G401.6 (cell line): Measurements from ENCODE around the gene MSI2.

ENCODE experiments used
- FAIRE-seq: peaks from 2 replicates; lab custom pipeline; 2012; peaks lifted over from hg19 to GRCh38; lab: Jason Lieb, UNC

MSI2 gene

DNA sequence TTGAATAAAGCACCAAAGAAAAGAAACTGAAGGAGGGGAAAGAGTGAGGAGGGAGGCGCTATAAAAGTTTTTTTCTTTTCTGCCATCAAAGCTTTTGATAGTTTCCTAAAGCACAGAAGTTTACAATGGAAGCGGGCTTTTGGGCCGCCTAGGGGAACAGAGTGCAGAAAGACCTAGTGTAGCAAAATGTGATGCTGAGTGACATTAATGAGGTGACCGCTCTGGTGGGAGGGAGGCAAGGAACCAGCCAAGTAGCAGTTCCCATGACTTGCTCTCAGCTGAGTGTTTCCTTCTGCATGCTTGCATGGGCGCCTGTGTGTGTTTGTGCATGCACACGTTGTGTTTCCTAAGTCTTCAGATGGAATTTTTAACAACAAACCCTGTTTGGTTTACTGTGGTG is 15.5 kb downstream of the MSI2 start:
- FAIRE-seq, result no peak

- FAIRE-seq, result no peak
Measured at GRCh38 chr17:57273490-57273889, 17.2 kb downstream of the MSI2 start.

DNA sequence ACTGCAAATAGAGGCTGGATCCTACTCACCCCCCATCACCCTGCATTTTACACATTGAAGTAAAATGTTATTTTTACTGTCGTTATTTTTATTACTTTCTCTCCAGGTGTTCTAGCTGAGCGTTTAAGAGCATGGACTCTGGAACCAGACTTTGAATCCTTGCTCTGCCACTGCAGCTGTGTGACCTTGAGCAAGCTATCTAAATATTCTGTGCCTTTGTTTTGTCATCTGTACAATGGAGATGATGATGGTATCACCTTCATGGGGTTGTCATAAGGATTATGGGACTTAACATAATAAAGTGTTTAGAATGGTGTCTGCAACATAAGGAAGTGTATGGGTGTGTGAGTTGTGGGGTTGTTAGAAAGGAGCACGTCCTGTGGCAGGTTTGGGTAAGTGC is 17.8 kb downstream of the MSI2 start:
- FAIRE-seq, result no peak

GRCh38 chr17:57275071-57275764 is 18.9 kb downstream of the MSI2 start:
- no peak for FAIRE-seq

GRCh38 chr17:57276621-57277020 is 20.3 kb downstream of the MSI2 start:
- FAIRE-seq, result no peak

DNA sequence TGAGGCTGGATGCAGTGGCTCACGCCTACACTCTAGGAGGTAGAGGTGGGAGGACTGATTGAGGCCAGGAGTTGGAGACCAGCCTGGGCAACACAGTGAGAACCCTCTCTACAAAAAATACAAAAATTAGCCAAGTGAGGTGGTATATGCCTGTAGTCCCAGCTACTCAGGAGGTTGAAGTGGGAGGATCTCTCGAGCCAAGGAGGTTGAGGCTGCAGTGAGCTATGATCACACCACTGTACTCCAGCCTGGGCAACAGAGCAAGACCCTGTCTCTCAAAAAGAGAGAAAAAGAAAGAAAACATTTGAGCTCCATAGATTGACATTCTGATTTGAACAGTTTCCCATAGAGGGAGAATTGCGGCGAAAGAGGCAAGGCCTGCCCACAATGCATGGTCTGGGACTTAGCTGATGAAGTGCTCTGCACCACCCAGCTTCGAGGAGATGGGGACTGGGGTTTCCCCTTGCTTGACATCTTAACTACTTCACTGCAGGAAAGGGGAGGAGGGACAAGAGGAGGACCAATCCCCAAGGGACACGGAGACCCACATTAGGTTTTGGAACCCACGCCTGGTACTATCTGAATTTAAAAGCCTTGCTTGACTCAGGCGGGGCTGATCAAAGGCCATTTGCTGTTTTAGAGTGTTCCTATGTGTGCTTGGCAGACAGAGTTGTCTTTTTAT is 21.7 kb downstream of the MSI2 start:
- no peak for FAIRE-seq

GRCh38 chr17:57278740-57279387 is 22.5 kb downstream of the MSI2 start:
- no peak for FAIRE-seq

GRCh38 chr17:57279432-57279831 is 23.1 kb downstream of the MSI2 start:
- FAIRE-seq, result no peak

DNA sequence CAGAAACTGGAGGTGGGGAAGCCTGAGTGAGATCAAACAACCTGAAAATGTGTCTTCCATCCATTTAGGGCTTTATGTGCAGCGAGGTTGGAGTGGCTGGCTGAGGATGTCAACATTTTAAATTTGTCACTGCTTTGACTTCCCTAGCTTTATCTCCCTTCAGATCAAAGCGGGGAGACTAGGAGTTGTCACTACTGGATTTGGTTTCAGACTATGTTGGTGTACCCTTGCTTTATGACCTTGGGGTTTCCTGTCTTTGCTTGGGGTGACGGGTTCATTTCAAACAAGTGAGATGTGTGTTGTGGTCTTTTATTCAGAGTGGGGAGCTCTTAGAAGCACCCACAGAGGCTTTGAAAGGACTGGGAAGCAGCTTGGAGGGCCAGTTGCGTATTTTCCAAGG is 25.6 kb downstream of the MSI2 start:
- FAIRE-seq, result no peak

DNA sequence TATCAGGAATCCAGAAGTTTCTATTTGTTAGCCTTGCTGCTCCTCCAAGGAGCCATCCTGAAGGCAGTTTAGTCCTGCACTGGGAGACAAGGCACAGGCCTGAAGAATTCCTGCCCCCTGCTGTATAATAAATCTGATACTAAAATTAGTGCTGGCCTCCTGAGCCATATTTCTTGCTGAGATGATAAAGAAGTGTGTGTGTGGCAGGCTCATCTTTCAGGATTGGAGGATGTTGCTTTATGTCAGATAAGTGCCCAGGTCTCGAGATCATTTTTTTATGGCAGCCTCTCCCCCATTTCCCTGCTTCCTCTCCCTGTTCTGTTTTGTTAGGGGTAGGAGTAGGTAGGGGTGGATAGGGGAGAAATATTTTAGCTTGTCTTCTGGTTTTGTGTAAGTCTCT is 26.0 kb downstream of the MSI2 start:
- no peak for FAIRE-seq

DNA sequence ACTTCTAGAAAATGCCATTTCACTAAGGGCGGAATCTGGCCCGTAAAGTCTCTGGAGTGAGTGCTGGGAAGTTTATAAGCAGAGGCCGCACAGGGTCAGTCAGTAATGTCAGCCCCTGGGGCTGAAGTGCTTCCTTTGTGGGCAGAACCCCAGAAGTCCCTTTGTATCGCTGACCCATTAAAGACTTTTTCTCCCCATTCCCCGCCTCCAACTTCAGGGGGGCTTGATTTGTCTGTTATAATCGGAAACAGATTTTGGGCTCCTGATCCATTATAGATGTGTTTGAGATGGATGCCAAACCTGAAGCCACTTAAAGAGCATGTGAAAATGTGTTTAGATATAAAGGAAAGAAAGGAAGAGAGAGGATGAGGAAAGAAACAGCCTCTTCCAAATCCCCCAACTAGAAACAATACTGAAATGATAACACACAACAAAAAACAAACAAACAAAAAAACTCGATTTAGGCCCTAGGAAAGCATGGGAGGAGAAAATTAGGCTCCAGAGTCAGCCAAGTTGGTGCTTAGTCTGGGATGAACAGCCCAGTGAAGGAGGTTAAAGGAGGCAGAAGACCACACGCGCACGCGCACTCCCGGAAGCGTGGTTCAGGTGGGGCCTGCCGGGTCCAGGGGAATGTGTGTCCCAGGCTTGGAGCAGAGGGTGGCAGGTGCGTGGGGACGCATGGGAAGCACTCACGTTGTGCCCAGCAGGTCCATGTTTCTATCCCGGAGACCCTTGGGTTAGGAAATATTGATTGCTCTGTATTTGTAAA is 27.1 kb downstream of the MSI2 start:
- FAIRE-seq, result no peak

GRCh38 chr17:57284583-57284982 is 28.3 kb downstream of the MSI2 start:
- FAIRE-seq, result no peak

- FAIRE-seq, result no peak
Measured at GRCh38 chr17:57284984-57285646, 28.8 kb downstream of the MSI2 start.

DNA sequence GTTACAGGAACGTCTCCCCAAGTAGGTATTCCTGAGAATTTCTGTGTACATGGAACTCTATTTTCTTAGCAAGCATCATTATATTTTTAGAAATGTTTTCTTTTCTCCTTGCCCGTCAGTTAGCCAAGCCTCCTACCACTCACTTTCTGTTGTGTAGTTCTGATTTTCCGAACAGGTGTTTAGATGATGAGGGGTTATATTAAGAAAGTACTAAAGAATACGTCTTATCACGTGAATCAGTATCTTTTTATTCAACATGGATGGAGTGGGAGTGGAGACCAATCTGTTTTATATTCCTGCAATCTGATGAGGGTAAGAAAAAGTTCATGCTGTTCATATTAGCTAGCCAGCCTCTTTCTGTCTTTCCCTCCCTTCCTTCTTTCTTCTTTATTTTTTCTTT is 29.4 kb downstream of the MSI2 start:
- no peak for FAIRE-seq

DNA sequence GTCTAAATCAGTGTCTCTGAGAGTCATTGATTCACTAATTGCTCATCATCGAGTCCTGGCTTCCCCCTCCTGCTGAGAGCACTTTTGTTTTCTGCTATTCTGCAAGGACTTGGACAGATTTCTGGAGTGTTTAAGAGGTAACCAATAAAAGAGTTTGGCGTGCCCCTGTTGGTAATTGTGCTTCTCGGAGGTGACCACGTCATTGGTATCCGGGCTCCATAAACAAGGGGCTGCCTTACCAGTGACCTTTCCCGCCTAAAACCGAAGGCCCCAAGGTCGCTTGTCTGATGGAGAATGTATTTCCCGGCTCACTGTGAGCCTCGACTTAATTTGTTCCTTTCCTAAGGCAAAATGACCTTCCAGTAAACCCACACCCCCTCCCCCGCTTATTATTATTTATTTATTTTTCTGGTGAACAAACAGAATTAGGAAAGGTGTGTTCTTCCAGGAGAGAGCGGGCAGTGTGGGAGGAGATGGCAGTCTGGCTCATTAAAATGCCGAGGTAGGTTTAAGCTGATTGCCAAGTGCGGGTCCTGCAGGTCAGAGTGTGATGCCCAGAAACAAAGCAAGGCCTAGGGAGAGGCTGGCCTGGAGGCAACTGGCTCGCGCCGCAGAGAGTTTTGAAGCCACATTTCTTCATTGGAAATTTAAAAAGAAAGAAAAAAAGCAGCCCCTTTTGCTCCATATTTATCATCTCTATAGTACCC is 30.2 kb downstream of the MSI2 start:
- no peak for FAIRE-seq

- no peak for FAIRE-seq
Measured at GRCh38 chr17:57288040-57288772, 31.9 kb downstream of the MSI2 start.

GRCh38 chr17:57288773-57289121 is 32.4 kb downstream of the MSI2 start:
- no peak for FAIRE-seq

DNA sequence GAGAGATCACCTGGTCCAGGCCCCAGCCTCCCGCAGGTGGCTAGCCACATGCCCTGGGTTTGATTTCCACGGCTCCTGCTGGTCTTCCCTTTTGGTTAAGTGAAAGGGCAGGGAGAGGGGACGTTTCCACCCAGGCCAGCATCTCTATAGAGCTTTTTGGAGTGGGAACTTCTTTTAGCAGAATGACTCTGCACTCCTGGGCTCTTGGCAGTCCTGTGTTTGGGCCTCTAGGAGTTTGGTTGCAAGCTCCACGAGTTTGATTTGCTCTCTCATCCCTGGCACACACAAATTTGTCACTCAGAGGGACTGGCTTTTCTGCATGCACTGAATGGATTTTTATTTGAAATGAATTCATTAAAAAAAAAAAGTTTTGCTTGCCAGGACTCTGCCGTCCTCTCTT is 32.8 kb downstream of the MSI2 start:
- FAIRE-seq, result no peak

DNA sequence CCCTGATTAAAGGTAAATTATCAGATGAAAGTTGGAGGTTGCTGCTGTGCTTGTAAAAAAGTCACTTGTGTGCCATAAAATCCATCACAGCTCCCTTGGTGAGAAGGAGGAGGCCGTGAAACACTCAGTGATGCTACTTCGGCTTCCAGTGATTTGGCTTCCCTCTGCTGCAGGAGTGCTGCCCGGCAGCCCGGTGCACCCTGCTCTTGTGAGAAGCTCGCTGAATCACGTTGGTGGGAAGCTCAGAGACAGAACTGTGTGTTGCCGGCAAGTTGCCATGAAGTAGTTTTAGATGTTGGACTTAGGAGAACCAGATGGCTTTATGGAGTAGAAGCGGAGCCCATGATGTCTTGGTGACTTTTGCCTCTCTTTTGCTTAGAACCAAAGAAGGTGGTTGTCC is 33.3 kb downstream of the MSI2 start:
- no peak for FAIRE-seq

DNA sequence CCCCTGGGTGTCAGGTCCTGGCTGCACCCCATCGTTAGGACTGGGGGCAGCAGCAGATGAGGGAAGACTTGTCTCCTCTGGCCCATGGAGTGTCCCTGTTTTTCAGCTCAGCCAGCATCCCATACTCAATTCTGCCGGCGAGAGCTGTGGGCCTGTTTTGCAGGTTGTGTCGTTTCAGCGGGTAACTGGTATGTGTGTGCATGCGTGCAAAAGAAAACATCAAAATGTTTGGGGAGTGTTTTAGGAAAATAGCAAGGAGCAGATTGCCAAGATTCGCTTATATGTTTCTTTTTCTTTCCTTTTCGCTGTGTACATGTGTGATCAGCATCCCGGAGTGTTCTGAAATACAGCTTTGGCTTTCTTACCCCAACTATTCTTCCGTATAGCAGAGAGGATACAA is 34.7 kb downstream of the MSI2 start:
- FAIRE-seq, result no peak

DNA sequence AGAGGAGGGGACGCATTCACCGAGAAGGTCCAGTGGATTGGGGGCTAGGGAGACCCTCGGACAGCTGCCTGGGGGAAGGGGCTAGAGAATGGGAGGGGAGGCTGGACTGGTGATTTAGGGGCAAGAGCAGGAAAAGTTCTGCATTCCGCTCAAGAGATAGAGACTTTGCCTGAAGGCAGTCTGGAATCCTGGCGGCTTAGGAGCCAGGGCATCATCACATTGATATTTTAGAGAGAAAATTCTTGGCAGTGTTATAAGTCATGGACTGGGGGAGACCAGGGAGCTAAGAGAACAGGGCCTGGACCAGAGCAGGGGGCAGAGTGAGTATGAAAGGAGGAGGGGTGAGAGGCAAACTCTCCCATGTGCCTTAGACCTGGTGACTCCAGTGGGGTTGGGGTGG is 35.8 kb downstream of the MSI2 start:
- no peak for FAIRE-seq
